ENCODE data around the gene AXDND1.
A peak's percentile ranks its signal among the peaks of the same experiment; 100 is the strongest.

Gene AXDND1, protein sequence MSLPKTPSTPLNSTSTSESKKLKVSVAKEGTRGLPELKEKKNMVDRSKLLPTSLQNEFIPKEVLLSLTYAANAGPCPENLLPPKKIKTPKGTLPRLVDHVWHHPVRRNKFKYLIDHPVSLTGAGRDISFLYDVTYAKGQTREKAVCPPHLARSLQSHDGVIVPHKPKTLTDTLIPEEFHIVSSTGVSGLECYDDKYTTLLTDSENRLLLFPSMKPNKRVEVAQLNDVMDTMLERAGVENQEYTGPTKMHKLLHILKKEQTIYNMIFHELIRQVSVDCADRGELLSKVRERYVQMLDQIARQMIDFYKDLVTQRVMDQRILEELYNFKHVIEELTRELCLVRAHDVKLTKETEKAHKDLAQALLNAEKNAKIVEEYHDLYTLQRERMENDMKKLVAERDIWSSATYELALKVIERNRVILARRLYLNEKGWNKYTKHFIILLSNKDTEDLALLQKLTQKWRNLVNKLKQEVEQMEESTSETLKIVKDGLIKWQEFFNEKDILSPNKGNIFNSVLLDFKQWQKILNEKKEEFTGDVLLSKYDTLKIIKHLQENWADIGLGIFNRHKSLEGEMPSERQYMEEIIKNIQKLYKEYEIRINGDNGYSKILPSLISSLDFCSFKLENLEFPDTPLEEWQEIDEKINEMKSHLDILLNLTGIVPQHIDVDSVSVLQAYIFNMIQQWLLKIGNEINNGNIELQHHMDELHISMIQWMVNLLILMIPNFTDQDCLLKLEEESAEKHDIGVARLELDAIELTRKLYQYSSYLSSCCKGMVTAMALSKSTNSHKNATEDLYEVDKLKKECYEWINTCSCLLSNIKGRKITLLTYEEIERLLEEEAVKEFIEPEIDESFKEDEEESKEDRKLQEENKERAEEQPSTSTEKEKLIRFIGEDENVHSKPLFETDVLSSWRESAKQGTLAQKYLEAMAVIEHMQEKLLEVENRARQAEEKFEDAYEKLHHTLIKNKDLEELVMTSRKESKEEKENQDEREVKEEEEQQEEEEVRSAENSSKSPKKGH

GRCh38 chr1:179365342-179366092 lies at the start of gene AXDND1:
Gene AXDND1, plus strand, starts transcription at chr1:179365971. Its CDS starts 539 bp downstream, at chr1:179366510.
- FAIRE-seq (no peak), DNase-seq (ENCODE audit: insufficient read length, low spot score) (peak; percentile 91)

DNA sequence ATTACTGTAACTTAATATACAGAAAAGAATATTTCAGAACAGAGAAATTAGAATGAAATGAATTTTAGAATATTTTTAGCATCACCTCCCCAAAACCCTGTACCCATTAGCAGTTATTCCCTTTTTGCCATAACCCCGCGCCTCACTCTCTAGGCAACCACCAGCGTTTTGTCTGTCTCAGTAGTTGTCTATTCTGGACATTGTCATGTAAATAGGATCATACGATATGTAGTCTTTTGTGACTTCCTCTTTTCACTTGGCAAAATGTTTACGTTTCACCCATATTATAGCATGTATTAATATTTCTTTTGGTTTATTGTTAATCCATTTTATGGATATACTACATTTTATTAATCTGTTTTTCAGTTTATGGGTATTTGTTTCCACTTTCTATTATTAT lies 47.3 kb upstream of the AXDND1 start:
- no peak for FAIRE-seq
- no peak for DNase-seq (ENCODE audit: insufficient read length, low spot score)

DNA sequence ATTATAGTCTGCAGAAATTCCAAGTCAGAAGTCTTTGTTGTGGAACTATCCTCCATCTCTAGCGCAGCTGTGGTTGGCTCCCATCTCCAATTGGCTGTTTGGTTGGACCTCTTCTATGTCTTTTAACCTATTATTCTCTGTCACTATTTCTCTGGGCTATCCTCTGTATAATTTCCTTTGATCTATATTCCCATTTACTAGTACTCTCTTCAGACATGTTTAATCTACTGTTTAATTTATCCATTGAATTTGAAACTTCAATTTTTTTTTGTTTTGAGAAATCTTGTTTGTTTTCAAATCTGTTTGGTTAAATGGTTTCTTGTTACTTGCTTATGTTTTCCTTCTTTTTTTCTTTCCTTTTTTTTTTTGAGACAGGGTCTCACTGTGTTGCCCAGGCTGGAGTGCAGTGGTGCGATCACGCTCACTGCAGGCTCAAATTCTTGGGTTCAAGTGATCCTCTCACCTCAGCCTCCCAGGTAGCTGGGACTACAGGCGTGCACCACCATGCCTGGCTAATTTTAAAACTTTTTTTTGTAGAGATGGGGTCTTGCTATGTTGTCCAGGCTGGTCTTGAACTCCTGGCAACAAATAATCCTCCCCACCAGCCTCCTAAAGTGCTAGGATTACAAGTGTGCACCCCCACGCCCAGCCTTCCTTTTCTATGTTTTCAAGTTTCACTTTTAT lies 44.1 kb upstream of the AXDND1 start:
- DNase-seq (ENCODE audit: insufficient read length, low spot score): no peak
- FAIRE-seq: no peak

DNA sequence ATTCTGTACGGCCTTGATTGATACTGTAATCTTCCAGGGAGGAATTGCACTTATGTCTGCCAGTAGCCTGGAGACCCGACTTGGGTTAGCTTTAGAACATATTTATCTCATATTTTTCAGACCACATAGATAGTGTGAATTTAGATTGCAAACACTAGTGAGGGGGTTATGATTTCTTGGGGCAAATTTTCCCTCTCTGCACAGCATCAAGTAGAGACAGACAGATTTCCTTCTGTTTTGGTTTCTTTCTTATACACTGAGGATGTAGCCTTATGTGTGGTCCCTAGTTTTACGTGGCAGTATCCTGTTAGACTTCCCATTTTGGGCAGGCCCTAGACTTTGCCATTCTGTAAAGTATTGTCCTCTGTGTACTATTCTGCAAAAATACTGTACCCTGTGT lies 43.2 kb upstream of the AXDND1 start:
- DNase-seq (ENCODE audit: insufficient read length, low spot score): no peak
- FAIRE-seq: no peak

DNA sequence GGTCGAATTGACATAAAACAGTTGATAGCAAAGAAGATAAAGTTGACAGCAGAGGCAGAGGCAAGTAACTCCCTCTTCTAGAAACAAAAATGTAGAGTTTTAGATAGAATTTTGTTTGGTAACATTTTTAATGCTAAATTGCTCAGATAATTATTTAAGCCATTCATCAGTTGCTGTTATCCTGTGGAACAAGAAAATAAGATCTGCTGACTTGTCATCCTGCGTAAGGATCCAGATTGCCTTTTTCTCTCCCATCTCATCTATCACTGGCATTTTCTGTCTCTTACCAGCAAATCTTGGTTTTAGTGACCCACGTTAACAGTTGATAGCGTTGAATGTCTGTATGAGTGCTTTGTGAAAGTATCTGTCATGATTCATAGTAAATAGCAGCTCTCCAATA lies 42.3 kb upstream of the AXDND1 start:
- DNase-seq (ENCODE audit: insufficient read length, low spot score) (no peak), FAIRE-seq (no peak)

DNA sequence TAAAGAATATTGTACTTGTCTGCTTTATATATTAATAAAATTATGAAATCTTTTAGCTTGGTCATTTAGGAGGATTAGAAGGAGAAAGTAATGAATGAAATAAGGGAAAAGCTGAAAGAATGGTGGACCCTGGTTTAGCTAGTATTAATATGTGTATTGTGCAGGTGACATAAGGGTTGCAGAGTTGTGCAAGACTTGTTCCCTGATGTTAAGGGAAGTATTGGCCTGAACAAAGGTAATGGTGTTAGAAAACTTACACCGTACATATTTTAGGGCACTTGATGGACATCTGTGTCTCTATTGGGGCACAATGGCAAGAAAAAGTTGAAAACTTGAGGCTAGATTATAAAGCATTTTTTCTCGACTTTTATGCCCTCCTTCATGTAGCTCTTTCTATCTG lies 39.9 kb upstream of the AXDND1 start:
- no peak for DNase-seq (ENCODE audit: insufficient read length, low spot score)
- FAIRE-seq: no peak

- FAIRE-seq: no peak
- no peak for DNase-seq (ENCODE audit: insufficient read length, low spot score)
Observed at GRCh38 chr1:179326746-179327145, 39.0 kb upstream of the AXDND1 start.

- FAIRE-seq: no peak
- DNase-seq (ENCODE audit: insufficient read length, low spot score): no peak
Observed at GRCh38 chr1:179327196-179327595, 38.6 kb upstream of the AXDND1 start.

DNA sequence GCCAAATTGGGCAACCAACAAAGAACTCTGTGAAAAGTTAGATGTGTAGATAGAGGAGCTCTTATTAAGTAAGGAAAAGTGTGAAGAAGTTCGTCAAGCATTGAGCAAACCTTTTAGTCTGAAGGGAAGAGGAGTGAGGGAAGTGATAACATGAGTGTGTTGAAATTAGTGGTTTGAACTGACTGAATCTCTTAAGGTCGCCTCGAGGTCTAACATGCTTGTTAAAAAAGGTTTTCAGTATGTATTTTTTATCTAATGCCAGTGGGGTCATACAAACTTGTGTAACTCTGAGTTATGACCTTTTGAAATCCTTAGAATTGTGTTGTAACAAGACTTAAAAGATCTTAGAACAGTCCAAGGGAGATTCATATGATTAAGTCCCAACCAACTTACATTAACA lies 38.1 kb upstream of the AXDND1 start:
- FAIRE-seq: no peak

GRCh38 chr1:179329862-179330261 lies 35.9 kb upstream of the AXDND1 start:
- FAIRE-seq (no peak), DNase-seq (ENCODE audit: insufficient read length, low spot score) (no peak)

More for the DNA sequence above, 38.1 kb upstream of the AXDND1 start:
- DNase-seq (ENCODE audit: insufficient read length, low spot score): no peak

- DNase-seq (ENCODE audit: insufficient read length, low spot score) (no peak), FAIRE-seq (no peak)
Observed at GRCh38 chr1:179334440-179334839, 31.3 kb upstream of the AXDND1 start.

- DNase-seq (ENCODE audit: insufficient read length, low spot score): no peak
- FAIRE-seq: no peak
Observed at GRCh38 chr1:179337288-179337687, 28.5 kb upstream of the AXDND1 start.

GRCh38 chr1:179337942-179338560 lies 27.7 kb upstream of the AXDND1 start:
- FAIRE-seq: no peak

DNA sequence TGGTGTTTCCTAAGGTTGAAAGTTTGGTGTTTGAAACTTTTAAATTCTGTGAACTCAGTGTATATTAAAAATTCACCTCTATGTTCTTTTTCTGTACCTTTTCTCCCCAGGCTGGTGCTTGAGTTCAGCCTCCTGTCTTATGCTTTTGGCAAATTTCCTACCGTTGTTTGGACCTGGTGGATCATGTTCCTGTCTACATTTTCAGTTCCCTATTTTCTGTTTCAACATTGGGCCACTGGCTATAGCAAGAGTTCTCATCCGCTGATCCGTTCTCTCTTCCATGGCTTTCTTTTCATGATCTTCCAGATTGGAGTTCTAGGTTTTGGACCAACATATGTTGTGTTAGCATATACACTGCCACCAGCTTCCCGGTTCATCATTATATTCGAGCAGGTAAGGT lies 24.9 kb upstream of the AXDND1 start:
- no peak for DNase-seq (ENCODE audit: insufficient read length, low spot score)
- no peak for FAIRE-seq

More at GRCh38 chr1:179337942-179338560, 27.7 kb upstream of the AXDND1 start:
- no peak for DNase-seq (ENCODE audit: insufficient read length, low spot score)

- no peak for FAIRE-seq
- no peak for DNase-seq (ENCODE audit: insufficient read length, low spot score)
Observed at GRCh38 chr1:179341943-179342547, 23.7 kb upstream of the AXDND1 start.

- FAIRE-seq: no peak
- DNase-seq (ENCODE audit: insufficient read length, low spot score): no peak
Observed at GRCh38 chr1:179342740-179343404, 22.9 kb upstream of the AXDND1 start.

GRCh38 chr1:179351281-179351680 lies 14.5 kb upstream of the AXDND1 start:
- DNase-seq (ENCODE audit: insufficient read length, low spot score): no peak
- no peak for FAIRE-seq

DNA sequence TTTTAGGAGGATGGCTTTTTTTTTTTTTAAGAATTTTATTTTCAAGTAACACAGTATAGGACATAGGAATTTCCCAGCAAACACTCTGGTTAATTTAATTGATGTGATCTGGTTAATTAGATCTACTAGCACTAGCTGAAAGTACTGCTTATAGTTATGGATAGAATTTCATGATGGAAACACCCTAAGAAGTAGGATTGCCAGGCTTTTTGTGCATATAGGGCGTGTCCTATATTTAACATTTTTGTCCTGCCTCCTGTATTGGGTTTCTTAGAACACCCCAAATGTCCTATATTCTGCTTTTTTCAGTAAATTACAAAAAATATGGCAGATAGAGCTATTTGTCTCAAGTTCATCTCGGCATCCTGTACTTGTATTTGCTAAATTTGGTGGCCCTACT lies 13.5 kb upstream of the AXDND1 start:
- FAIRE-seq: no peak
- no peak for DNase-seq (ENCODE audit: insufficient read length, low spot score)

DNA sequence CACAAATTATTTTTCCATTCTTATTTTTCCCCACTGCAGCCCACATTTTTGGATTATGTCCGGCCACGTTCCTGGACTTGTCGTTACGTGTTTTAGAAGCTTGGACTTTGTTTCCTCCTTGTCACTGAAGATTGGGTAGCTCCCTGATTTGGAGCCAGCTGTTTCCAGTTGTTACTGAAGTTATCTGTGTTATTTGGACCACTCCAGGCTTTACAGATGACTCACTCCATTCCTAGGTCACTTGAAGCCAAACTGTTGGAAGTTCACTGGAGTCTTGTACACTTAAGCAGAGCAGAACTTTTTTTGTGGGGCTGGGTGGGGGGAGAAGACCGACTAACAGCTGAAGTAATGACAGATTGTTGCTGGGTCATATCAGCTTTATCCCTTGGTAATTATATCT lies 12.2 kb upstream of the AXDND1 start:
- FAIRE-seq (no peak), DNase-seq (ENCODE audit: insufficient read length, low spot score) (no peak)
